ENCODE measurements around the gene TMEM183A. TPM values are rescaled to one million over a fixed set of nuclear protein-coding genes. Genes with fewer than 3 reads are reported as not detected.

Gene TMEM183A
- total RNA-seq, 1 experiment from 2014 or later: 64.7 TPM

DNA sequence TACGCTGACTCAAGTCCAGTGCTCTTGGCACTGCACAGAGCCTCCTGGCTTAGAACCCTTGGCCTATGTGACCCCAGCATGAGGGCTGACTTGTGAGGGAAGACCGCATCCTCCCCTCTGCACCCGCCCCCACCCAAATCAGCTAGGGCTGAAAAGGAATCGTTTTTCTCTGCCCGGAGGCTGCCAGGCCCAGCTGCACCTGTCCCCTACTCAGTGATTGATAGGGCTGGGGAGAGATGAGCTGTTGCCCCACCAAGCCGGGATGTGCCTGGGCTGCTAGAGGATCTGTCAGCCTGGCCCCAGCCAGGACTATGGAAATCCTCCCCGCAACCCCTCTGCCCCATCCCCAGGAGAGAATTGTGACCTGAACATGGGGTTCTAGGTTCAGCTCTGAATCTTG is 58.0 kb downstream of the TMEM183A start:
- no peak overlapping the region for H3K4me3 ChIP-seq (replicated peaks in 1 of 2; ENCODE audit: low read depth in 1 of 2, low read length in 2 of 2)
- no peaks in the 10 kb centered on the region for H4K20me1 ChIP-seq (ENCODE audit: insufficient read depth)
- POLR2A ChIA-PET: no interaction called here
- H3K27me3 ChIP-seq (ENCODE audit: insufficient read depth, low read length): no peaks in the 10 kb centered on the region
- H2AFZ ChIP-seq (ENCODE audit: low read depth, low read length, poor library complexity, severe bottlenecking): no peak overlapping the region
- no peaks in the 10 kb centered on the region for H3K9me2 ChIP-seq (ENCODE audit: insufficient read depth)
- ATAC-seq (no peak), DNase-seq (ENCODE audit: low read depth, low spot score) (no peak)
- no peak overlapping the region for H3K4me2 ChIP-seq (ENCODE audit: low read length)
- no peak overlapping the region for H3K27ac ChIP-seq (ENCODE audit: low read depth, low read length)
- RAD21 ChIA-PET (ENCODE audit: low non-redundant PET in 1 of 2, low total read pairs in 2 of 2, uncharacterized antibody in 2 of 2, unreplicated experiment in 2 of 2): no interaction called here
- no TSS peak for BruUV-seq (replicated peaks)
- no peaks in the 10 kb centered on the region for H3K4me1 ChIP-seq (ENCODE audit: control insufficient read depth in 1 of 2, insufficient read depth in 2 of 2, low read length in 2 of 2)
- no peaks in the 10 kb centered on the region for H3K9me3 ChIP-seq (ENCODE audit: control insufficient read depth in 1 of 2, insufficient read depth in 1 of 2, low read depth in 1 of 2, low read length in 2 of 2)
- intact Hi-C loops (cut with micrococcal nuclease): no loop called here
- no peaks in the 10 kb centered on the region for H3K36me3 ChIP-seq (ENCODE audit: control insufficient read depth in 1 of 2, insufficient read depth in 2 of 2, low read length in 2 of 2)
- TF ChIP-seq, protein P1, sequence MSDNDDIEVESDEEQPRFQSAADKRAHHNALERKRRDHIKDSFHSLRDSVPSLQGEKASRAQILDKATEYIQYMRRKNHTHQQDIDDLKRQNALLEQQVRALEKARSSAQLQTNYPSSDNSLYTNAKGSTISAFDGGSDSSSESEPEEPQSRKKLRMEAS (IDR thresholded peaks at IDR 0.05): no peak
- no peak for TF ChIP-seq SP1 (IDR thresholded peaks at IDR 0.05; ENCODE audit: low read depth)
- TF ChIP-seq SRF (IDR thresholded peaks at IDR 0.05; ENCODE audit: low read depth): no peak
- no peak for TF ChIP-seq ZNF274 (IDR thresholded peaks at IDR 0.05; ENCODE audit: low read depth, low read length)
- no peak for TF ChIP-seq FOSL1 (IDR thresholded peaks at IDR 0.05; ENCODE audit: low read depth)
- TF ChIP-seq ZFX (IDR thresholded peaks at IDR 0.05): no peak
- TF ChIP-seq TCF7L2 (IDR thresholded peaks at IDR 0.05; ENCODE audit: borderline replicate concordance, extremely low read depth, insufficient read depth, insufficient read length): no peak
- no peak overlapping the region for H3K9ac ChIP-seq (ENCODE audit: low read length)
- H3K79me2 ChIP-seq (ENCODE audit: insufficient read depth, low read length): no peaks in the 10 kb centered on the region
- CTCF ChIA-PET: interaction anchor here (0.7 kb wide), 1 partner anchor 877 kb away, joined by 3 read pairs; no protein-coding TSS in a partner anchor

GRCh38 chr1:203065986-203066385 is 58.8 kb downstream of the TMEM183A start:
- ChIA-PET RAD21 (ENCODE audit: low non-redundant PET in 1 of 2, low total read pairs in 2 of 2, uncharacterized antibody in 2 of 2, unreplicated experiment in 2 of 2) (no interaction called here), POLR2A (no interaction called here)
- intact Hi-C loops (cut with micrococcal nuclease): no loop called here

More at GRCh38 chr1:203065986-203066385, 58.8 kb downstream of the TMEM183A start:
- H3K9ac ChIP-seq (ENCODE audit: low read length): no peak overlapping the region
- no peaks in the 10 kb centered on the region for H3K27me3 ChIP-seq (ENCODE audit: insufficient read depth, low read length)
- H4K20me1 ChIP-seq (ENCODE audit: insufficient read depth): no peaks in the 10 kb centered on the region
- no peak overlapping the region for H3K4me3 ChIP-seq (replicated peaks in 1 of 2; ENCODE audit: low read depth in 1 of 2, low read length in 2 of 2)
- TF ChIP-seq, protein P2, sequence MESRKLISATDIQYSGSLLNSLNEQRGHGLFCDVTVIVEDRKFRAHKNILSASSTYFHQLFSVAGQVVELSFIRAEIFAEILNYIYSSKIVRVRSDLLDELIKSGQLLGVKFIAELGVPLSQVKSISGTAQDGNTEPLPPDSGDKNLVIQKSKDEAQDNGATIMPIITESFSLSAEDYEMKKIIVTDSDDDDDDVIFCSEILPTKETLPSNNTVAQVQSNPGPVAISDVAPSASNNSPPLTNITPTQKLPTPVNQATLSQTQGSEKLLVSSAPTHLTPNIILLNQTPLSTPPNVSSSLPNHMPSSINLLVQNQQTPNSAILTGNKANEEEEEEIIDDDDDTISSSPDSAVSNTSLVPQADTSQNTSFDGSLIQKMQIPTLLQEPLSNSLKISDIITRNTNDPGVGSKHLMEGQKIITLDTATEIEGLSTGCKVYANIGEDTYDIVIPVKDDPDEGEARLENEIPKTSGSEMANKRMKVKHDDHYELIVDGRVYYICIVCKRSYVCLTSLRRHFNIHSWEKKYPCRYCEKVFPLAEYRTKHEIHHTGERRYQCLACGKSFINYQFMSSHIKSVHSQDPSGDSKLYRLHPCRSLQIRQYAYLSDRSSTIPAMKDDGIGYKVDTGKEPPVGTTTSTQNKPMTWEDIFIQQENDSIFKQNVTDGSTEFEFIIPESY (IDR thresholded peaks at IDR 0.05; ENCODE audit: extremely low read depth, insufficient replicate concordance, low read length): no peak
- TF ChIP-seq POLR2AphosphoS5 (IDR thresholded peaks at IDR 0.05; ENCODE audit: low read depth, low read length) (no peak), CBX3 (IDR thresholded peaks at IDR 0.05; ENCODE audit: low read depth) (no peak), SP1 (IDR thresholded peaks at IDR 0.05; ENCODE audit: low read depth) (no peak), RAD21 (IDR thresholded peaks at IDR 0.05; ENCODE audit: low read depth) (no peak), EZH2phosphoT487 (IDR thresholded peaks at IDR 0.05; ENCODE audit: borderline replicate concordance) (no peak), SIN3A (IDR thresholded peaks at IDR 0.05; ENCODE audit: low read depth) (no peak), ZFX (IDR thresholded peaks at IDR 0.05) (no peak)
- TF ChIP-seq, protein P1 (IDR thresholded peaks at IDR 0.05): no peak
- TF ChIP-seq, protein P3, sequence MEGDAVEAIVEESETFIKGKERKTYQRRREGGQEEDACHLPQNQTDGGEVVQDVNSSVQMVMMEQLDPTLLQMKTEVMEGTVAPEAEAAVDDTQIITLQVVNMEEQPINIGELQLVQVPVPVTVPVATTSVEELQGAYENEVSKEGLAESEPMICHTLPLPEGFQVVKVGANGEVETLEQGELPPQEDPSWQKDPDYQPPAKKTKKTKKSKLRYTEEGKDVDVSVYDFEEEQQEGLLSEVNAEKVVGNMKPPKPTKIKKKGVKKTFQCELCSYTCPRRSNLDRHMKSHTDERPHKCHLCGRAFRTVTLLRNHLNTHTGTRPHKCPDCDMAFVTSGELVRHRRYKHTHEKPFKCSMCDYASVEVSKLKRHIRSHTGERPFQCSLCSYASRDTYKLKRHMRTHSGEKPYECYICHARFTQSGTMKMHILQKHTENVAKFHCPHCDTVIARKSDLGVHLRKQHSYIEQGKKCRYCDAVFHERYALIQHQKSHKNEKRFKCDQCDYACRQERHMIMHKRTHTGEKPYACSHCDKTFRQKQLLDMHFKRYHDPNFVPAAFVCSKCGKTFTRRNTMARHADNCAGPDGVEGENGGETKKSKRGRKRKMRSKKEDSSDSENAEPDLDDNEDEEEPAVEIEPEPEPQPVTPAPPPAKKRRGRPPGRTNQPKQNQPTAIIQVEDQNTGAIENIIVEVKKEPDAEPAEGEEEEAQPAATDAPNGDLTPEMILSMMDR (IDR thresholded peaks at IDR 0.05 in 2 of 3, conservative IDR thresholded peaks at IDR 0.05 in 1 of 3; ENCODE audit: borderline replicate concordance in 1 of 3, insufficient read depth in 1 of 3, low read depth in 2 of 3, low read length in 2 of 3): no peak
- no peak overlapping the region for H2AFZ ChIP-seq (ENCODE audit: low read depth, low read length, poor library complexity, severe bottlenecking)
- no TSS peak for BruUV-seq (replicated peaks)
- H3K36me3 ChIP-seq (ENCODE audit: control insufficient read depth in 1 of 2, insufficient read depth in 2 of 2, low read length in 2 of 2): no peaks in the 10 kb centered on the region
- ATAC-seq (no peak), DNase-seq (ENCODE audit: low read depth, low spot score) (no peak)
- H3K27ac ChIP-seq (ENCODE audit: low read depth, low read length): no peak overlapping the region
- CTCF ChIA-PET: interaction anchor here (0.8 kb wide), 1 partner anchor 27 kb away, joined by 3 read pairs; no protein-coding TSS in a partner anchor
- no peak overlapping the region for H3K4me2 ChIP-seq (ENCODE audit: low read length)
- no peaks in the 10 kb centered on the region for H3K9me2 ChIP-seq (ENCODE audit: insufficient read depth)
- no peaks in the 10 kb centered on the region for H3K9me3 ChIP-seq (ENCODE audit: control insufficient read depth in 1 of 2, insufficient read depth in 1 of 2, low read depth in 1 of 2, low read length in 2 of 2)
- no peaks in the 10 kb centered on the region for H3K79me2 ChIP-seq (ENCODE audit: insufficient read depth, low read length)
- no peaks in the 10 kb centered on the region for H3K4me1 ChIP-seq (ENCODE audit: control insufficient read depth in 1 of 2, insufficient read depth in 2 of 2, low read length in 2 of 2)
